Stimulated activated CD4-positive, alpha-beta T cell treated with anti-CD3 and anti-CD28 coated beads, TNF-alpha, amount 100 ng/mL, for 24 hours (primary cell): ENCODE results near the gene ABL2.
"Not testable (repeated sequence)": the region's sequence is repeated elsewhere in the genome, so short reads cannot be mapped to it uniquely, and the experiment has no call there.

Experiments used
- DNase-seq, 3 experiments: peaks; one replicate each; pipeline ENCODE4 v3.0.0-alpha.2; 2020; ENCODE audit warnings: low read depth in 3 of 3

Gene ABL2

GRCh38 chr1:179229214-179230140 lies at the start of gene ABL2:
Gene ABL2, minus strand, starts transcription at chr1:179229677. Its CDS starts 280 bp downstream, at chr1:179229397.
- peak; percentile 18 to 50 (median 48) for DNase-seq

DNA sequence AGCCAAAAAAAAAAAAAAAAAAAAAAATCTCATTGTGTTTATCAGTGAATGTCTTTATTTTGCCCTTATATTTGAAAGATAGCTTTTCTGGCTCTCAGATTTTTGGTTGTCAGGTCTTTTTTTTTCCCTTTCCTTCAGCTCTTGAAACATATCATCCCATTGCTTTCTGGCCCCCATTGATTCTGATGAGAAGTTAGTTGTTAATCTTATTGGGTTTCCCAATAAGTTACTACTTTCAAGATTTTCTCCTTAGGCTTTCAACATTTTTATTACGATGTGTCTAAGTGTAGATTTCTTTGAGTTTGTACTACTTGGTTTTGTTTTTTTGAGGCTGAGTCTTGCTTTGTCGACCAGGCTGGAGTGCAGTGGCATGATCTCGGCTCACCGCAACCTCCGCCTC lies 49.4 kb upstream of the ABL2 start:
- no peak for DNase-seq

GRCh38 chr1:179274424-179274823 lies 44.9 kb upstream of the ABL2 start:
- DNase-seq, result not testable (repeated sequence)

DNA sequence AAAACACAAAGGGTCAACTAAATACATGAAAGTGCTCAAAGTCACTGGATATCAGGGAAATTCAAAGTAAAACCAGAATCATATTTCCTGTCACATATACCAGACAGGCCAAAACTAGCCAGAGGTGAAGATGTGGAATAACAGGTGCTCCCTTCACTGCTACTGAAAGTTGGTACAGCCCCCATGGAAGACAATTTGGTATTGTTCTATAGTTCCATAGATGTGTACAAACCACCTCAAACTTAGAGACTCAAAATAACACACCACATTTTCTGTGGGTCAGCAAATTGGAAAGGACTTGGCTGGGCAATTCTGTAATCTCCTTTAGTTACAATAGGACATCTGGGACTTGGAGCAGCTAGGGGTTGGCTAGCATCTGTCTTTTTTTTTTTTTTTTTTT lies 39.6 kb upstream of the ABL2 start:
- DNase-seq, result no peak

- no peak for DNase-seq
These were observed 35.0 kb upstream of the ABL2 start for GRCh38 chr1:179264507-179264906.

DNA sequence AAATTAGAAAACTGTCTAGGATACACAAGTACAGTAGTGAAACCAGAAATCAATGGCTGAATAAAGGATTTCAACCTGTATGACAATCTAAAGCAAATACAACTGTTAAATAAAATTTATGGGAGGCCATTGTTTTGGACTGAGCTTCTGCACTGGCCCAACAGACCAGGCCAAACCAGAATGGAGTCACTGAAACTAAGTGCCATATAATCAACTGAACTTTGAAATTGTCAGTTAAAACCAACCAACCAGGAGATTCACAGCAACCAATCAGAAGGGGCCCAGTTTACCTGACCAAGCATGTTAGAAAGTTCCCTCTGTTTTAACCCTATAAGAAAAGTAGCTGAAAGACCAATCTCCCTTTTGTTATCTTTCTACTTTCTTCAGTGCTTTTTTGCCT lies 33.6 kb upstream of the ABL2 start:
- DNase-seq, result no peak

DNA sequence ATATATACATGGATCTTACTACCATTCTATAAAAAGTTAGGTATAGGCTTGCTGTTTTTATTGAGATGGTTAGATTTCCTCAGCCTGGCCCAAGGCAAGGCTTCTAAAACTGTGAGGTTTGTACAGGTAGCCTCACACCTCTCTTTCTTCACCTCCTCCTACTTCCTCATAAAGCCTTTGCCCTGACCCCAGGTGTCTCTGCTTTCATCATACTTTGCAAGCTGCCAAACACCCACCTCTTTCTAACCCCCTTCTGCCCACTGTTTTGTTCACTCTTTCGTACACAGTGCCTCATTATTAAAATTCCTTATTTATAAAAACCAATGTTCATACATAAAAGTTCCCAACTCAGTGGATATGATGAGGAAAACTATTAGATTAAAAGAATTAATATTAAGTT lies 32.7 kb upstream of the ABL2 start:
- no peak for DNase-seq

- no peak for DNase-seq
These were observed 24.0 kb upstream of the ABL2 start for GRCh38 chr1:179253286-179253972.

DNA sequence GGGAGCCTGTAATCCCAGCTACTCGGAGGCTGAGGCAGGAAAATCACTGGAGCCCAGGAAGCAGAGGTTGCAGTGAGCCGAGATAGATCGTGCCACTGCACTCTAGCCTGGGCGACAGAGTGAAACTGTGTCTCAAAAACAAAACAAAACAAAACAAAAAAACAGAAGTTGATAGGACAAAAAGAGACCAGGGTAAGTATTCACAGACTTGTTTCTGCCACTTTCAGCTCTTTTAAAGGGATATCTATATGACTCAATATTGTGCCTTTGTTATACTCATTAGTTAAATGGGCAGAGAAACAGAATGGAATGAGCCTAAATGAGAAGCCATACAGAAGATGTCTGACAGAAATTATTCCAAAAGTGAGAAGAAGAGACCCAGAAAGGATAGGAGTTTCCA lies 23.1 kb upstream of the ABL2 start:
- no peak for DNase-seq

- no peak for DNase-seq
These were observed 22.2 kb upstream of the ABL2 start for GRCh38 chr1:179251675-179252074.

DNA sequence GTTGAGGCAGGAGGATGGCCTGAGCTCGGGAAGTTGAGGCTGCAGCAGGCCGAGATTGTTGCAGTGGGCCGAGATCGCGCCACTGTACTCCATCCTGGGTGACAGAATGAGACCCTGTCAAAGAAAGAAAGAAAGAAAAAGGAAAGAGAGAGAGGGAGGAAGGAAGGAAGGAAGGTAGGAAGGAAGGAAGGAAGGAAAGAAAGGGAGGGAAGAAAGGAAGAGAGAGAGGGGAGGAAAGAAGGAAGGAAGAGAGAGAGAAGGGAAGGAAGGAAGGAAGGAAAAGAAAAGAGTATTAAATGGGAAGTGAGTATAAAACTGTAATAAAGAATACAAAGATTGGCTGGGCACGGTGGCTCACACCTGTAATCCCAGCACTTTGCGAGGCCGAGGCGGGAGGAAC lies 18.4 kb upstream of the ABL2 start:
- DNase-seq, result no peak

GRCh38 chr1:179245426-179245825 lies 15.9 kb upstream of the ABL2 start:
- not testable (repeated sequence) for DNase-seq

GRCh38 chr1:179241530-179242097 lies 12.1 kb upstream of the ABL2 start:
- no peak for DNase-seq

DNA sequence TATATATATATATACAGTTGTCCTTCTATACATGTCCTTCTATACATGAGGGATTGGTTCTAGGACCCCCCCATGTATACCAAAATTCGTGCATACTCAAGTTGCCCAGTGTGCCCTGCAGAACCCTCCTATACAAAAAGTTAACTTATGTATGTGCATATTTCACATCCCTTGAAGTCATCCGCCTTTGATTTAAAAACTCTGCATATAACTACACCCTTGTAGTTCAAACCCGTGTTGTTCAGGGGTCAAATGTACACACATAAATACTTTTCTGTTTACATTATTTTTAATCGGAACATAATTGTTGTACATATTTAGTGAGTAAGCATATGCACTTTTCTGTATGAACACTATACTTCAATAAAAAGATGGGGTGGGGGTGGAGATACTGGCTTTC lies 7.7 kb upstream of the ABL2 start:
- no peak for DNase-seq

DNA sequence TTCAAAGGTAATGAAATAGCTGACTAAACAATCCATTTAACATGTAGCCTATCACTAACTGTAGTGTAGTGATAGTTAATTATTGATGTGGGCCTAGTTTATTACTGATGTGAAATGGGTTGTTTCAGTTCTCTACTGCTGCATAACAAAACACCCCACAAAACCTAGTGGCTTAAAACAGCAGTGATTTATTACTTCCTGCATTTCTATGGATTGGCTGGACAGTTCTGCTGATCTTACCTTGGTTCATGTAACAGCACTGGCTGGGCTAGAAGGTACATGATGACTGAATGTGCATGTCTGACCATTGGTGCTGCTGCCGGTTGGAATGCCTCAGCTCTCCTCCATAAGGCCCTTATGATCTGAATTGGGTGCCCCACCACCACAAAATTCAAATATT lies 5.4 kb upstream of the ABL2 start:
- no peak for DNase-seq

DNA sequence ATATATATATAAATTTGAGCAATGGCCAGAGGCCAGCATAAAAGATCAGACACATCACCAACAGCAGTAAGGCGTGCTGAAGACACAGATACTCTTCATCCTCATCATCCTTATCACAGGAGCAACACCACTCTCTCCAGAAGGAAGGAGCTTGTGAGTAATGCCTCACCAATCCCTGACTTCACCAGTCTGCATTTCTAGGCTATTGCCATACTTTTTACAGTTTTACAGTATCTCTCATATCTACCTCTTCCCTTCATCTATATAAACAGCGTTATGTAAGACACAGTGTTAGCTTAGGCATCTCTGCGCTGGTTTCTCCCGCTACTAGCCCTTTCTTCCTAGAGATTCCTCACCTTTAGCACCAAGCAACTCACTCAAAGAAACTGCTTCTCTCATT lies 2.4 kb upstream of the ABL2 start:
- no peak for DNase-seq

GRCh38 chr1:179230721-179231120 lies 1.2 kb upstream of the ABL2 start:
- DNase-seq, result no peak

DNA sequence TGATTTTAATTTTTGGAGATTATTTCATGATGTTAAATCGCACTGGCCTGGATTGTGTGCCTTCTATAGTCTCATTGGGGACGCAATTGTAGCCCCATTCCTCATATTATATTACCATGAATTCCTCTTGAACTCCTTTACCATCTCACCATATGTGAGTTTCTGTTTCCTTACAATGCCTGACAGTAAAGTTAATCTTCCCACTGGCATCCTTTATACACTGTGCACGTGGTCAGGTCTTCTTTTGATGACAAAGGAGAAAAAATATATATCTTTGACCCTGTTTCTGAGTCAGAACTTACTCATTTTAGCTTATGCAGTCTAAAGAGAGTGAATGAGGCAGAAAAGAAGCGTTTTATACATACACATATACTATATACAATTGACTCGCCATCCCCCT lies 774 bp upstream of the ABL2 start:
- DNase-seq, result no peak

GRCh38 chr1:179228783-179229213 lies 679 bp downstream of the ABL2 start:
- peak; percentile 2 to 30 (median 10) for DNase-seq

DNA sequence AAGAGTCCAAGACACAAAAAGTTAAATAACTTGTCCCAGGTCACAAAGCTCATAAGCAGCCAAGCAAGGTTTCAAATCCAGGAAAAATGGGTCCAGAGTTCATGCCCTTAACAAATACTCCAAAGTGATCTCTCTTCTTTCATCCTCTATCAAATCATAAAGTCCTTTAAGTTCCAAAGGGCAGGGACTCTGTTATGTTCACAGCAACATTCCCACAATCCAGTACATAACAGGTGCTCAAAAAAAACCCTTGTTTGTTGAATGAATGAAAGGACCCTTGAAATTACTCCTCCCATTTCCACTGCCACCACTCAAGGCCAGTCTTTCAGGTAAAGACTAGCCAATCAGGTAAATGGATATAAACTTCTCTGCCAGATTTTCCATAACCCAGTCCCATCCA lies 2.7 kb downstream of the ABL2 start:
- DNase-seq, result no peak

DNA sequence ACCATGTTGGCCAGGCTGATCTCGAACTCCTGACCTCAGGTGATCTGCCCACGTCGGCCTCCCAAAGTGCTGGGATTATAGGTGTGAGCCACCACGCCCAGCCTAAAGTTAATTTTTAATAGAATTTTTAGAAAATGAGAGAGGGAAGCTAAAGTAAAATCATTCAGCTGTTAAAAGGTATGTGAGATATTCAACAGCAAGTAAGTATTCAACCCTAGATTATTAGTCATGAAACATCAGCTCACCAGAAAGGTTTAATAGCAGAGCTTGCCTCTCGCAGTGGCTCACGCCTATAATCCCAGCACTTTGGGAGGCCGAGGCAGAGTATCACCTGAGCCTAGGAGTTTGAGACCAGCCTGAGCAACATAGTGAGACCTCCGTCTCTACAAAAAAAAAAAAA lies 5.0 kb downstream of the ABL2 start:
- DNase-seq, result not testable (repeated sequence)

DNA sequence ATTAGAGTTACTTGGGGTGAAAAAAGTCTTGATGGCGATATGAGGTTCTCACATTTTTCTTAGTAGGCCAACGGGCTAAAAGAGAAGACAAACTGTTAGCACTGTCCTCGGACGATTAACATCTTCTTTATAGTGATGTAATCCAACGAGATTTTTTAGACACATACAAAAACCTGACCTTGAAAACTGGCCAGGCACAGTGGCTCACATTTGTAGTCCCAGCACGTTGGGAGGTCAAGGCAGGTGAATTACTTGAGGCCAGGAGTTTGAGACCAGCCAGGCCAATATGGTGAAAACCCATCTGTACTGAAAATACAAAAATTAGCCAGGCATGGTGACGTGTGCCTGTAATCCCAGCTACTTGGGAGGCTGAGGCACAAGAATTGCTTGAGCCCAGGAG lies 8.4 kb downstream of the ABL2 start:
- DNase-seq, result not testable (repeated sequence)
